ENCODE data around the gene LBP. TPM values are rescaled to one million over a fixed set of nuclear protein-coding genes. Genes with fewer than 3 reads are reported as not detected.

The LBP gene
- total RNA-seq, 1 experiment from 2014 or later = 0.52 TPM

- Histone ChIP-seq H3K27ac (ENCODE audit: insufficient read length, low read depth, low read length) (no peak overlapping the region), H3K79me2 (ENCODE audit: insufficient read depth, low read length) (no peaks in the 10 kb centered on the region), H3K27me3 (ENCODE audit: insufficient read depth, low read length) (no peaks in the 10 kb centered on the region), H2AK5ac (ENCODE audit: insufficient read length, low read length) (no peak overlapping the region), H3T11ph (ENCODE audit: low read length) (no peak overlapping the region), H4K8ac (replicated peaks; ENCODE audit: insufficient read length, low read depth, low read length) (no peak overlapping the region), H3K23ac (ENCODE audit: insufficient read length, low read depth, low read length) (no peak overlapping the region), H2BK20ac (ENCODE audit: low read depth, low read length, poor library complexity, severe bottlenecking) (no peak overlapping the region), H3K56ac (ENCODE audit: insufficient read length, low read depth, low read length) (no peak overlapping the region), H3K4me1 (ENCODE audit: insufficient read depth, low read length) (peaks cover 3% of the 10 kb centered on the region; the same call in 1 of the 2 replicates), H4K20me1 (ENCODE audit: control insufficient read depth, insufficient read depth, insufficient read length) (no peaks in the 10 kb centered on the region), H2BK15ac (ENCODE audit: low read depth, low read length) (no peak overlapping the region), H2BK12ac (ENCODE audit: insufficient read length, low read depth, low read length) (no peak overlapping the region), H2BK120ac (ENCODE audit: low read depth, low read length, poor library complexity, severe bottlenecking) (no peak overlapping the region), H3K23me2 (ENCODE audit: insufficient read length, low read depth, low read length, poor library complexity, severe bottlenecking) (no peaks in the 10 kb centered on the region), H3K4me2 (ENCODE audit: insufficient read depth, insufficient read length, low read length) (no peak overlapping the region), H3K18ac (ENCODE audit: insufficient read length, low read depth, low read length) (no peak overlapping the region), H2AFZ (ENCODE audit: low read length) (no peak overlapping the region), H2BK5ac (ENCODE audit: insufficient read length, low read length) (no peak overlapping the region), H4K5ac (ENCODE audit: insufficient read length, low read depth, low read length) (no peak overlapping the region), H3K14ac (ENCODE audit: insufficient read depth, low read length) (no peak overlapping the region), H3K9me3 (ENCODE audit: control insufficient read depth, low read depth, low read length) (no peaks in the 10 kb centered on the region), H3K79me1 (ENCODE audit: insufficient read depth, low read depth, low read length, poor library complexity, severe bottlenecking) (no peaks in the 10 kb centered on the region), H3K4ac (ENCODE audit: low read depth, low read length) (no peak overlapping the region), H3K9ac (ENCODE audit: extremely low read depth, insufficient read length, low read length) (no peak overlapping the region), H4K91ac (ENCODE audit: insufficient read length, low read depth, low read length) (no peak overlapping the region)
- Mint-ChIP-seq H3K27ac (no peak overlapping the region), H3K27me3 (ENCODE audit: low read depth) (no peaks in the 10 kb centered on the region), H3K9me3 (0 out of 5 replicates have a peak, but pooled peaks cover 0 to 5% of the 10 kb centered on the region in 2 experiments), H3K4me3 (no peak overlapping the region), H3K36me3 (ENCODE audit: insufficient read depth in 1 of 3, low read depth in 3 of 3) (peaks cover 17 to 32% (median 18%) of the 10 kb centered on the region in 3 experiments; a peak in 6 of 7 replicates), H3K4me1 (peaks cover 20 to 23% of the 10 kb centered on the region in 2 experiments)
- no CpG with 5 or more reads among the region's 9 CpGs for WGBS (ENCODE audit: extremely low coverage, insufficient read length, low lambda C conversion rate)
- TF ChIP-seq CTCF (conservative IDR thresholded peaks at IDR 0.05) = no peak
- peak; percentile 15 for DNase-seq
Measured at GRCh38 chr20:38412877-38413577, 66.7 kb downstream of the LBP start.

Measured in H9 (cell line).